GM23338 (cell line): Measurements from ENCODE around the gene MAP2K1.

ENCODE experiments used
- EZH2 ChIP-seq: fragments of 200-600 bp; sonication (generic); IDR thresholded peaks from one replicate; pipeline ENCODE4 v1.8.0; 2017; ENCODE audit warnings: antibody characterized with exemption, mild to moderate bottlenecking, low read depth; ENCODE audit not compliant: unreplicated experiment
- EZH2phosphoT487 ChIP-seq: fragments of 200-600 bp; sonication (generic); IDR thresholded peaks from one replicate; pipeline ENCODE4 v1.8.1; 2018; ENCODE audit warnings: antibody characterized with exemption; ENCODE audit not compliant: unreplicated experiment
- JUNB ChIP-seq: IDR thresholded peaks from one replicate; pipeline ENCODE4 v1.6.1; 2016; ENCODE audit warnings: antibody characterized with exemption; ENCODE audit not compliant: unreplicated experiment
- POLR2AphosphoS5 ChIP-seq: IDR thresholded peaks from 2 replicates; pipeline ENCODE4 v1.6.1; 2016; ENCODE audit warnings: antibody characterized with exemption, low read depth
- ZNF114 ChIP-seq: fragments of 250-450 bp; sonication (Bioruptor Pico); IDR thresholded peaks from 2 replicates; pipeline ENCODE4 v1.5.0; 2020; ENCODE audit warnings: mild to moderate bottlenecking, moderate library complexity
- TF ChIP-seq, protein P1 (sequence below), 2 experiments: fragments of 200-600 bp in 1 of 2; sonication (generic) in 1 of 2; conservative IDR thresholded peaks; 2 replicates each; pipeline versions ENCODE4 v1.5.1 to v1.6.1; 2016 to 2017; ENCODE audit warnings: antibody characterized with exemption in 2 of 2, low read depth in 2 of 2, mild to moderate bottlenecking in 2 of 2, moderate library complexity in 1 of 2
- TF ChIP-seq, protein P2 (sequence below): IDR thresholded peaks from 2 replicates; pipeline ENCODE4 v1.6.1; 2016; ENCODE audit warnings: antibody characterized with exemption
- TF ChIP-seq, protein P3 (sequence below): IDR thresholded peaks from one replicate; pipeline ENCODE4 v1.6.1; 2018; ENCODE audit warnings: antibody characterized with exemption; ENCODE audit not compliant: unreplicated experiment

DNA sequence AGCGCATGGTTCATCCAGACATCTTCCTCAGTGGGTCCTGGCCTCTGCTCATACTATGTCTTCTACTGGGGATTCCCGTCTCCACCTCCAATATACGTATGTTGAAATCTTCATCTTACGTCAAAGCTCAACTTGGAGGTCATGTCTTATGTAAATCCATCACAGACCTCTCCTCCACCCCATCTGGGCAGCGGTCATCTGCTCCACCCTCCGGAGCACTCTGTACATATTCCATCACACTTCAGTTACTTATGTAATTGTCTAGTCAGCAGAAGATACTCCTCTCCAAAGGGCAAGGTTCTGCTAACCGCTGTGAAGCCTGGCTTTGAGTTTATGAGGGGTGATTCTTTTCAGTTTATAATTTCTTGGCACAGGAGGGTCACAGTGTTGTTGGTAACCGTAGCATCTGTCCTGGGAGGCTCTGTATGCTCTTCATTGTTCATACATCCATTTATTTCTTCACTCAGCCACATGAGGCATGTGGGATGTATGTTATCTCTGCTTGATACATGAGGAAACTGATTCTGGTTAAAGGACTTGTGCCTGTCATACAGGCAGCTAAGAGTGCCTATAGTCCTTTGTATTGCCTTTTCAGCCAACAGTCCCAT lies 22.1 kb downstream of the MAP2K1 start:
- TF ChIP-seq, protein P1, sequence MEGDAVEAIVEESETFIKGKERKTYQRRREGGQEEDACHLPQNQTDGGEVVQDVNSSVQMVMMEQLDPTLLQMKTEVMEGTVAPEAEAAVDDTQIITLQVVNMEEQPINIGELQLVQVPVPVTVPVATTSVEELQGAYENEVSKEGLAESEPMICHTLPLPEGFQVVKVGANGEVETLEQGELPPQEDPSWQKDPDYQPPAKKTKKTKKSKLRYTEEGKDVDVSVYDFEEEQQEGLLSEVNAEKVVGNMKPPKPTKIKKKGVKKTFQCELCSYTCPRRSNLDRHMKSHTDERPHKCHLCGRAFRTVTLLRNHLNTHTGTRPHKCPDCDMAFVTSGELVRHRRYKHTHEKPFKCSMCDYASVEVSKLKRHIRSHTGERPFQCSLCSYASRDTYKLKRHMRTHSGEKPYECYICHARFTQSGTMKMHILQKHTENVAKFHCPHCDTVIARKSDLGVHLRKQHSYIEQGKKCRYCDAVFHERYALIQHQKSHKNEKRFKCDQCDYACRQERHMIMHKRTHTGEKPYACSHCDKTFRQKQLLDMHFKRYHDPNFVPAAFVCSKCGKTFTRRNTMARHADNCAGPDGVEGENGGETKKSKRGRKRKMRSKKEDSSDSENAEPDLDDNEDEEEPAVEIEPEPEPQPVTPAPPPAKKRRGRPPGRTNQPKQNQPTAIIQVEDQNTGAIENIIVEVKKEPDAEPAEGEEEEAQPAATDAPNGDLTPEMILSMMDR (conservative IDR thresholded peaks at IDR 0.05; ENCODE audit: low read depth in 2 of 2) = no peak
- TF ChIP-seq EZH2 (no peak), POLR2AphosphoS5 (no peak), JUNB (no peak), EZH2phosphoT487 (no peak), ZNF114 (no peak)
- TF ChIP-seq, protein P2, sequence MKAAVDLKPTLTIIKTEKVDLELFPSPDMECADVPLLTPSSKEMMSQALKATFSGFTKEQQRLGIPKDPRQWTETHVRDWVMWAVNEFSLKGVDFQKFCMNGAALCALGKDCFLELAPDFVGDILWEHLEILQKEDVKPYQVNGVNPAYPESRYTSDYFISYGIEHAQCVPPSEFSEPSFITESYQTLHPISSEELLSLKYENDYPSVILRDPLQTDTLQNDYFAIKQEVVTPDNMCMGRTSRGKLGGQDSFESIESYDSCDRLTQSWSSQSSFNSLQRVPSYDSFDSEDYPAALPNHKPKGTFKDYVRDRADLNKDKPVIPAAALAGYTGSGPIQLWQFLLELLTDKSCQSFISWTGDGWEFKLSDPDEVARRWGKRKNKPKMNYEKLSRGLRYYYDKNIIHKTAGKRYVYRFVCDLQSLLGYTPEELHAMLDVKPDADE = no peak
- TF ChIP-seq, protein P3, sequence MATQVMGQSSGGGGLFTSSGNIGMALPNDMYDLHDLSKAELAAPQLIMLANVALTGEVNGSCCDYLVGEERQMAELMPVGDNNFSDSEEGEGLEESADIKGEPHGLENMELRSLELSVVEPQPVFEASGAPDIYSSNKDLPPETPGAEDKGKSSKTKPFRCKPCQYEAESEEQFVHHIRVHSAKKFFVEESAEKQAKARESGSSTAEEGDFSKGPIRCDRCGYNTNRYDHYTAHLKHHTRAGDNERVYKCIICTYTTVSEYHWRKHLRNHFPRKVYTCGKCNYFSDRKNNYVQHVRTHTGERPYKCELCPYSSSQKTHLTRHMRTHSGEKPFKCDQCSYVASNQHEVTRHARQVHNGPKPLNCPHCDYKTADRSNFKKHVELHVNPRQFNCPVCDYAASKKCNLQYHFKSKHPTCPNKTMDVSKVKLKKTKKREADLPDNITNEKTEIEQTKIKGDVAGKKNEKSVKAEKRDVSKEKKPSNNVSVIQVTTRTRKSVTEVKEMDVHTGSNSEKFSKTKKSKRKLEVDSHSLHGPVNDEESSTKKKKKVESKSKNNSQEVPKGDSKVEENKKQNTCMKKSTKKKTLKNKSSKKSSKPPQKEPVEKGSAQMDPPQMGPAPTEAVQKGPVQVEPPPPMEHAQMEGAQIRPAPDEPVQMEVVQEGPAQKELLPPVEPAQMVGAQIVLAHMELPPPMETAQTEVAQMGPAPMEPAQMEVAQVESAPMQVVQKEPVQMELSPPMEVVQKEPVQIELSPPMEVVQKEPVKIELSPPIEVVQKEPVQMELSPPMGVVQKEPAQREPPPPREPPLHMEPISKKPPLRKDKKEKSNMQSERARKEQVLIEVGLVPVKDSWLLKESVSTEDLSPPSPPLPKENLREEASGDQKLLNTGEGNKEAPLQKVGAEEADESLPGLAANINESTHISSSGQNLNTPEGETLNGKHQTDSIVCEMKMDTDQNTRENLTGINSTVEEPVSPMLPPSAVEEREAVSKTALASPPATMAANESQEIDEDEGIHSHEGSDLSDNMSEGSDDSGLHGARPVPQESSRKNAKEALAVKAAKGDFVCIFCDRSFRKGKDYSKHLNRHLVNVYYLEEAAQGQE = no peak
